HG03342 (cell line): Measurements from ENCODE around the gene NME2.
A peak's percentile ranks its signal among the peaks of the same experiment; 100 is the strongest.
"Not testable (repeated sequence)": the region's sequence is repeated elsewhere in the genome, so short reads cannot be mapped to it uniquely, and the experiment has no call there.

Experiments used
- ATAC-seq: cut with Tn5 transposase; IDR thresholded peaks from one replicate; pipeline ENCODE4 v1.9.1; 2021; ENCODE audit warnings: mild to moderate bottlenecking, moderate library complexity; ENCODE audit not compliant: unreplicated experiment

The NME2 gene

DNA sequence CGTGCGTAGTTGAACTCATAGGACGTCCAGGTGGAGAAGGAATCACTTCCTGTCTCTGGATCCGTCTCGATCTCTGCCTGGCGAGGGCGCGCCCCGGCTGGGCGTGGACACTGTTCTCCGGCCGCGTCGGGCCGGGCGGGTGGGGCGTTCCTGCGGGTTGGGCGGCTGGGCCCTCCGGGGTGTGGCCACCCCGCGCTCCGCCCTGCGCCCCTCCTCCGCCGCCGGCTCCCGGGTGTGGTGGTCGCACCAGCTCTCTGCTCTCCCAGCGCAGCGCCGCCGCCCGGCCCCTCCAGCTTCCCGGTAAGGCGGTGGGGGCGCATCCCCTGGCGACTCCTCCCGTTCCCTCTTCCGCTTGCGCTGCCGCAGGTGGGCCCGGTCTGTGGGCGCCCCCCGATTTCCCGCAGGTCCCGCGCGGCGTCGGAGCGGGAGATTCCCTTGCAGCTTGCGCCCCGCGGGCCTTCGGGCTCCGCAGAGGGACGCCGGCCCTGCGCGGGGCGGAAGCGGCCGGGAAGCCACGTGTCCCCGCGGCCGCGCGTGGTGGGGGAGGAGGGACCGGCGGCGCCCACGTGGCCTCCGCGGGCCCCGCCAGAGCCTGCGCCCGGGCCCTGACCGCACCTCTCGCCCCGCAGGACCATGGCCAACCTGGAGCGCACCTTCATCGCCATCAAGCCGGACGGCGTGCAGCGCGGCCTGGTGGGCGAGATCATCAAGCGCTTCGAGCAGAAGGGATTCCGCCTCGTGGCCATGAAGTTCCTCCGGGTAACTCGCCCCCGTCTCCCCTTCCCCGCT is at the start of gene NME2:
TSS of gene NME2 (plus strand) at position 214 of the 789 bp plus-strand sequence. CDS start at position 634, 420 bp downstream.
- peak; percentile 77 for ATAC-seq

- no peak for ATAC-seq
Observed at GRCh38 chr17:51118330-51119195, 47.6 kb upstream of the NME2 start.

- ATAC-seq = peak; percentile 24
Observed at GRCh38 chr17:51119415-51120356, 46.5 kb upstream of the NME2 start.

GRCh38 chr17:51120357-51120738 is 45.9 kb upstream of the NME2 start:
- ATAC-seq = peak; percentile 28

DNA sequence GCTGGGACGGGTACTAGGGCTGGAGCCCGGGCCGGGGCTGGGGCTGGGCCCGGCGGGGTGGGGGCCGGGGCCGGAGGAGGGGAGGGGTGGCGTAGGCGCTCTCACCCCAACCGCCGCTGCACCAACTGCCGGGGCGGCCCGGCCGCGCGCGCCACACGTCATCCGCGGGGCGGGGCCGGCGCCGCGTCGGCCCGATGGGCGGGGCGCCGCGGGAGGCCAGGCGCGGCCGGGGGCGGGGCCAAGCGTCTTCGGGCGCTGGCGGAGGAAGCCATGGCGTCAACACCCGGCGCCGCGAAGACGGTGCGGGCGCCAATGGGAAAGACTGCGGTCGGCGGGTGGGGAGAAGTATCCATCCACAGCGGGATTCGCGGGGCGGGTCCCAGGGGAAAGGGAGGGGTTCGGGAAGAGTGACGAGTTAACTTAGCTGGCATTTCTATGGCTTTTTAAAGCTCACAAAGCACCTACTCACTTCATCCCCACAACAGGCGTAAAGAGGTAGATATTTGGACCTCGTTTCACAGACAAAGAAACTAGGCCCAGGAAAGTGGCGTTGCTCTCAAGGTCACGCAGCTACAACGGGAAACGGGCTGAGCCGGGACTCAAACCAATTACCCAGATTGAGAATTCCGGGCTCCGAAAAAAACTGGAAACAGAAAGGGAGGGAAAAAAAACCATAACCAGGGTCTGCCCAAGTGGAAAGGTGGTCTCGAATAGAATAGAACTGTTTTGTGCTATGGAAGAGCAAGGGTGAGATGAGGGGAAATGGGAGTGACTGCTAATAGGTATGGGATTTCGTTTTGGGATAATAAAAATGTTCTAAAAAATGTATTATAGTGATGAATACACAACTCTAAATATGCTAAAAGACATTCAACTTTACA is 45.2 kb upstream of the NME2 start, which contains the start of gene SPAG9:
TSS of gene SPAG9 (minus strand) at position 130 of the 881 bp plus-strand sequence. CDS start 212 bp downstream, outside the sequence.
- ATAC-seq = peak; percentile 61

DNA sequence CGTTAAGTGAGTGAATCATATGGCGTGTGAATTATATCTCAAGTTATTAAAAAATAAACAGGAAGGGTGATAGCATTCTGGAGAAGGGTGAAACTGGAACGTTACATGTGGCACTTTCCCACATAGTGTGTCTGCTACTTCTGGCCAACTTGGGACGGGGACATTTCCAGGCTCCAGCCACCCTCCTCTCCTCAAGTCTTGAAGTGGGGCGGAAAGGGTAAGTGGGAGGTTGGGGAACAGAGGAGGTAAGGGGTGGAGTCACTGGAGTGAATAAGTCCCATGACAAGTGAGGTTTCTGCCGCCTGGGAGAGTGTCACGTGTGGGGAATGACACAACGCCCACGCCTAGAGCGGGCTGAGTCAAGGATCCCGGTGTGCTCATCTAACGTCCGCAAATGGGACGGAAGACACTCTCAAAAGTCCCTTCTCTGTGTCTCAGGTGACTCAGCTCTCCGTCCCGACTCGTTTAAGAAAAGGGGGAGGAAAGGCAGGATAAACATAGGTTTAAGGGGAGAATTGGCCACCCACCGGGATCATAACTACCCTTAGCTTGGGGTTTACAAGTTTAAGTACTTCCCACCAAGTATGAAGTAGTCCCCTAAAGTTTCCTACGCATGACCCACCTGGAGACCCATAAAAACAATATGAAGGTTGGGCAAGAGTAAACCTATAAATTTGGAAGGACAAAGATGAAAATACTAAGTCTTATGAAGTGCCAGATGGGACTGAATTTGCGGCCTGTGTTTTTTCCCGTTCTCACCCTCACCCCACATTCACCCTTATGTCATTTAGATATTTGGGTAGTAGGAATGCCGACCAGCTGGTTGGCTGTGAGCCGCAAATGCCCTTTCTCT is 44.4 kb upstream of the NME2 start:
- ATAC-seq = peak; percentile 43

DNA sequence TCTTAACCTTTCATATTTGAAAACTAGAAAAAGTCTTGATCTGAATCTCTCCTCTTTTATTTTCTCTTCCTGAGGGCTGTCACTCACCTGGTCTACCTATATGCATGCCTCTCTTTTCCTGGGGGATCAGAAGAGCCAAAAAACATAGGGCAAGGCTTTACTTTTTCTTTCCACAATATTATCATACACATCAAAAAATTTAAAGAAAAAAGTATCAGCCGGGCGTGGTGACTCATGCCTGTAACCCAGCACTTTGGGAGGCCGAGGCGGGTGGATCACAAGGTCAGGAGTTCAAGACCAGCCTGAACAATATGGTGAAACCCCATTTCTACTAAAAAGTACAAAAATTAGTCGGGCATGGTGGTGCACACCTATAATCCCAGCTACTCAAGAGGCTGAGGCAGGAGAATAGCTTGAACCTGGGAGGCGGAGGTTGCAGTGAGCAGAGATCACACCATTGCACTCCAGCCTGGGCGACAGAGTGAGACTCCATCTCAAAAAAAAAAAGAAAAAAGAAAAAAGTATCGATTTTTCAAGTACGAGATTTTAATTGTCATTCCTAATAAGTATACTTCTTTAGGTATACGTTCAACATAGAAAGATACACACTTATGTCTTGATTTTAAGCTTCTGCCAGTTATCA is 43.6 kb upstream of the NME2 start:
- ATAC-seq = not testable (repeated sequence)

GRCh38 chr17:51124640-51125503 is 41.3 kb upstream of the NME2 start:
- ATAC-seq = no peak

- ATAC-seq = no peak
Observed at GRCh38 chr17:51128076-51128475, 38.1 kb upstream of the NME2 start.

DNA sequence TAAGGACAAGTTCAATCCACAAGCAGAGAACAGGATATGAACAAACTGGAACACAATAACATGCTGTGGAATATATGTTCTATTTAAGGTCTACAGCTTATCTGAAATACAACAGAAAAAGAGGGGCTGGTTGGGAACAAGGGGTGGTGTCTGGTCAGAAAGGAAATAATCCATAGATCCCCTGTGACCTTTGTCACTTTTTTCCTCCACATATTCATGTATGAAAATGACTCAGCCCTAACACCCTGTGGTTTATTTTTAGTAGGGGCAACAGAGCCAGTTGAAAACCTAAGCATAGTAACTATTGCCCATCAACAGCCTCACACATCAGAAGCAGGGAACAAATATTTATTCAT is 33.3 kb upstream of the NME2 start:
- peak; percentile 79 for ATAC-seq

- ATAC-seq = no peak
Observed at GRCh38 chr17:51133365-51133764, 32.8 kb upstream of the NME2 start.

DNA sequence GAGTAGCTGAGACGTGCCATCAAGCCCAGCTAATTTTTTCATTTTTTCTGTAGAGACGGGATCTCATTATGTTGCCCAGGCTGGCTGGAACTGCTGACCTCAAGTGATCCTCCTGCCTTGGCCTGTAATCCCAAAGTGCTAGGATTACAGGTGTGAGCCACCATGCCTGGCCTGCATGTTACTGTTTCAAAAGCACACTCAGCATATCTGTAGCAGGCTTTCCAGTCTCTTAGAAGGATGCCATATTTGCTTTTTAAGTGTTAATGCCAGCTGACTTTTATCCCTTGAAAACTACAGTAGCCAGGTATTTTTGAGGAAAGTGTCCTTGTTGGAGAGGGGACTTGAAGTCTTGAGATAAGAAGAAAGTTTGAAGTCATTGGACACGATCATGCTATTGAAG is 30.3 kb upstream of the NME2 start:
- ATAC-seq = no peak

DNA sequence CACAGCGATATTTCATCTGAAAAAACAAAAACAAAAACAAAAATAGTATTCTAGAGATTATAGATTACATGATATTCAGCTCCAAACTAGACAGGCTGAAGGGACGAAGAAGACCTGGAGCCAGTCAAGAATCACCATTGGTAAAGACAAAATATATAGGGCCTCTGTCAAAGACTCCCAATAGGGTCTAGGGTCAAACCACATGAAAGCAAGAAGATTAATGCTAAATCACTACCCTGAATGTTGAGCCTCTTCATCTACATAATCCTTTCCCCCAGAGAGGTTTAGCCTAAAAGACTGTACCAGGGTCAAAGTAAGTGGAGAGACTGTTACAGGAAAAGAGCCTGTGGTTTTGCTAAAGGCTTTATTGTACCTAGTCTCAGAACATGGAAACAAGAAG is 23.6 kb upstream of the NME2 start:
- no peak for ATAC-seq

GRCh38 chr17:51144266-51145022 is 21.8 kb upstream of the NME2 start:
- no peak for ATAC-seq

DNA sequence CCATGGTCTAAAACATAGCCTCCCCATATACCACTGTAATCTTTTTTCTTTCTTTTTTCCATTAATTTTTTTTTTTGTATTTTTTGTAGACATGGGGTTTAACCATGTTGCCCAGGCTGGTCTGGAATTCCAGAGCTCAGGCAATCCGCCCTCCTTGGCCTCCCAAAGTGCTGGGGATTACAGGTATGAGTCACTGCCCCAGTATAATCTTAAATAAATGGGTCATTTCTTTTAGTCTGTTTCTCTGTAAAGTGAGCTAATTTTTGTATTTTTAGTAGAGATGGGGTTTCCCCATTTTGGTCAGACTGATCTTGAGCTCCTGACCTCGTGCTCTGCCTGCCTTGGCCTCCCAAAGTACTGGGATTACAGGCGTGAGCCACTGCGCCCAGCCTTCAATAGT is 18.6 kb upstream of the NME2 start:
- ATAC-seq = no peak

- ATAC-seq = no peak
Observed at GRCh38 chr17:51149163-51149562, 17.0 kb upstream of the NME2 start.

- no peak for ATAC-seq
Observed at GRCh38 chr17:51150932-51151331, 15.3 kb upstream of the NME2 start.
